ENCODE data around the gene PYGO1. TPM values are rescaled to one million over a fixed set of nuclear protein-coding genes. Genes with fewer than 3 reads are reported as not detected.
"Not testable (repeated sequence)": the region's sequence is repeated elsewhere in the genome, so short reads cannot be mapped to it uniquely, and the experiment has no call there.

Gene PYGO1
- polyA plus RNA-seq, 6 donors from 2014 or later, result not detected

DNA sequence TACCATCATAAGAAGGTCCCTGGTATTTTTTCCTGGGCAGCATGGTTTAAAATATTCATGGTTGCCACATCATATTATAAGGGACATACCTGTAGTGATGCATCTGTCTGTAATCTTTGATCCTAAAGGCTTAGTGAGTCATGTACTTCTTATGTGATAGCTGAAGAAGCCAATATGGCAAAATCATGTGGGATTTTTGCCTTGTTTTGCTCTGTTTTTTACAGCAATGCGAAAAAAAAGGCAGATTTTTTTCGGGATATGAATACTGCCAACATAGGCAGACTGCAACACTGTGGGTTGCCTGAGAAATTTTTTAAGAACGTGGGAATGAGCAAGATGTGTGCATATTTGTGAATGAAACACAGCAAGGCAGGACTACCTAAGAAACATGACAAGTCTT is 11.3 kb upstream of the PYGO1 start:
- Mint-ChIP-seq H3K4me1 (no peaks in the 10 kb centered on the region), H3K9me3 (peaks cover 0 to 7% (median 4%) of the 10 kb centered on the region in 7 donors), H3K4me3 (no peak overlapping the region), H3K27ac (no peak overlapping the region), H3K36me3 (no peaks in the 10 kb centered on the region), H3K27me3 (peaks cover 5 to 27% (median 12%) of the 10 kb centered on the region in 3 donors)
- DNase-seq, result no peak
- ATAC-seq (ENCODE audit: low read depth in 2 of 2), result no peak

DNA sequence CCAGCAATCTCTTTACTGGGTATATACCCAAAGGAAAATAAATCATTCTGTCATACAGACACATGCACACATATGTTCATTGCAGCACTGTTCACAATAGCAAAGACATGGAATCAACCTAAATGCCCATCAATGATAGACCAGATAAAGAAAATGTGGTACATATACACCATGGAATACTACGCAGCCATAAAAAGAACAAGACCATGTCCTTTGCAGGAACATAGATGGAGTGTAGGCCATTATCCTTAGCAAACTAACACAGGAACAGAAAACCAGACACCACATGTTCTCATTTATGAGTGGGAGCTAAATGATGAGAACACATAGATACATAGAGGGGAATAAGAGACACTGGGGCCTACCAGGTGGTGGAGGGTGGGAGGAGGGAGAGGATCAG is 4.9 kb upstream of the PYGO1 start:
- not testable (repeated sequence) for ATAC-seq (ENCODE audit: low read depth in 2 of 2); H3K36me3 Mint-ChIP-seq; H3K4me1 Mint-ChIP-seq; H3K27ac Mint-ChIP-seq; DNase-seq; H3K4me3 Mint-ChIP-seq
- peaks cover 33 to 54% (median 39%) of the 10 kb centered on the region in 3 donors for H3K27me3 Mint-ChIP-seq
- H3K9me3 Mint-ChIP-seq, result peaks cover 6 to 17% (median 8%) of the 10 kb centered on the region in 7 donors

DNA sequence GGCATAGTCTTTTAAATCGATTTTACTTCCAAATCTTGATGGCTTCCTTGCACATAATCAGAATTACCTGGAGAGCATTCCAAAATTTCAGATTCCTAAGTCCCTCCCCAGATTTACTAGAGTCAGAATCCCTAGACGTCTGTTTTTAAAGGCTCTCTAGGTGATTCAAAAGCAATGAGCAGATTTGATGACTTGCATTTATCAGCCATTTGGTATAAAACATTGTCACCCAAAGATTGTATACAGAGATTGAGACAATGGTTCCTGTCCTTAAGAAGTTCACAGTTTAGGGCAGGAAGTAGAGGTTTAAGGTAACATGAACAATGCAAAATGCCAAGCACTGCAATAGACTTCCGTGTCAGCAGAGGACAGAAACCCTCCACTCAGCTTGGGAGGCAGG is 2.6 kb upstream of the PYGO1 start:
- Mint-ChIP-seq H3K4me3 (no peak overlapping the region), H3K27me3 (peaks cover 30 to 42% (median 34%) of the 10 kb centered on the region in 3 donors), H3K27ac (no peak overlapping the region), H3K4me1 (peaks cover 0 to 3% (median 0%) of the 10 kb centered on the region in 3 donors), H3K36me3 (no peaks in the 10 kb centered on the region), H3K9me3 (peaks cover 6 to 17% (median 8%) of the 10 kb centered on the region in 7 donors)
- DNase-seq, result no peak
- no peak for ATAC-seq (ENCODE audit: low read depth in 2 of 2)

DNA sequence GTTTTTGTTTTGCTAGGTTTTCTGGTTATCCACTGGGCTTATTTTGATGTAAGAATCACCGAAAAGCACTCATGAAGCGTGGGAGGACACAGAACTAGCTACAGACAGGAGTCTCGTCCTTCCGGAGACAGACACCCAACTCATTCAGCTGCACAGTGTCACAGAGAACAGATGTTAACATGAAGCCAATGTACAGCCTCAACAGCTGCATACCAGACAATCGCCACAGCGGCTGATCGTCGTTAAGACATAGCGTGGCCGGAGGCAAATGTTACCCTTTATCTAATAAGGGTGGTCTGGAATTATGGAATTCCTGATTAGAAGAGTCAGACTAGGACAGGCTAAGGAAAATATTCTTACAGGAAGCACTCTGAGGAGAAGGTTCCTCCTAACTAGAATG is 1.1 kb upstream of the PYGO1 start:
- no peaks in the 10 kb centered on the region for H3K36me3 Mint-ChIP-seq
- peaks cover 2 to 13% (median 8%) of the 10 kb centered on the region in 7 donors for H3K9me3 Mint-ChIP-seq
- ATAC-seq (ENCODE audit: low read depth in 2 of 2), result no peak
- peaks cover 35 to 47% (median 37%) of the 10 kb centered on the region in 3 donors for H3K27me3 Mint-ChIP-seq
- DNase-seq, result no peak
- peaks cover 0 to 3% (median 0%) of the 10 kb centered on the region in 3 donors for H3K4me1 Mint-ChIP-seq
- peak overlapping the region; percentile 53 to 78 (median 69) for H3K4me3 Mint-ChIP-seq
- no peak overlapping the region for H3K27ac Mint-ChIP-seq

DNA sequence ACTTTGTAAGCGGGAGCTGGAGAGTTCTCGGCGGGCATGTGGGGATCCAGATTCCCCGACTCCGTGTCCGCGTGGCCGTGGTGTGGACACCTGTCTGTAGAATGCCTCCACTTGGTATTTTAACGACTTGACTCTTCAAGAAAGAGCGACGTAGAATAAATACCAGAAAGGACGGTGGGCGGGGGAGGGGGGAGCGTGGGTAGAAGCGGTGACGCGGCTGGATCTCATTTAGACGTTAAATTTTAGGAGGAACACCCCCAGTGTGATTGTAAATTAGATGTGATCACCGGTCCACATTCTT is 620 bp upstream of the PYGO1 start:
- Mint-ChIP-seq H3K27me3 (peaks cover 37 to 52% (median 40%) of the 10 kb centered on the region in 3 donors), H3K4me1 (peaks cover 0 to 3% (median 0%) of the 10 kb centered on the region in 3 donors), H3K36me3 (no peaks in the 10 kb centered on the region), H3K9me3 (peaks cover 2 to 12% (median 8%) of the 10 kb centered on the region in 7 donors), H3K4me3 (peak overlapping the region in 6 of 8 donors; percentile 61 to 78 (median 74)), H3K27ac (no peak overlapping the region)
- ATAC-seq (ENCODE audit: low read depth in 2 of 2) (no peak), DNase-seq (no peak)

DNA sequence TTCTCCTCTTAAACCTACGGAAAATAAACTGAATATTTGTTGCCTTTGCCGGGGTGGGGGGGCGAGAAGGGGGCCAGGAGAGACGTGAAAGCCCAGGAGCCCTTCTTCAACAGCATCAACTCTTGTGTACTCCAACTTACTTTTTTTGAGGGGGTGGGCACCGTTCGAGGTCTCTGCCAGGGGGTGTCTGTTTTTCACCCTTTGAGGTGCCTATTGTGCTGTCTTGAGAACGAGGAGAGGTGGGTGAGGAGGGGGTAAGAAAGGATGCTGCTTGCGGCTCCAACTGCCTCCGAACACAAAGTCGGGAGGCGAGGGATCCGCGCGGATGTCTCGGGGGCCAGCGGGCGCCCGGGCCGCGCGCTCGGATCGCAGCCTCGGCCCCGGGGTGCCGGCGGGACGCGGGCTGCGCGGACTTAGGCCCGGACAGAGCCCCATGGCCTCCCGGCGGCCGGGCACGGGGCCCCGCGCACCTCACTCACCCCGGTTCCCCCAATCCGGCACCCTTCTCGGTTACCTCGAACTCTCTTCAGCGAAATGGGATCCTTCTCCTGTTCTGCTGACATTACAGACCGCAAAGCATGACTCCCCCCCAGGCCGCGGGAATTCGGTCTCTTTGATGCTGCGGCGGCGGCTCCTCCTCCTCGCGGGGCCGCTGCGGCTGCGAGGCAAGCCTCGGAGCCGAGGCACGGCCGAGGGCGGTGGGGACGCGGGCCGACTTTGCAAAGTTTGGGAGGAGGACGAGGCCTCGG is 650 bp downstream of the PYGO1 start:
- ATAC-seq (ENCODE audit: low read depth in 2 of 2), result peak; percentile 37 to 42
- Mint-ChIP-seq H3K9me3 (peaks cover 0 to 8% (median 2%) of the 10 kb centered on the region in 7 donors), H3K4me1 (peaks cover 0 to 3% (median 0%) of the 10 kb centered on the region in 3 donors), H3K4me3 (peak overlapping the region in 5 of 8 donors; percentile 44 to 79 (median 71)), H3K27me3 (peaks cover 40 to 52% (median 42%) of the 10 kb centered on the region in 3 donors), H3K27ac (no peak overlapping the region), H3K36me3 (no peaks in the 10 kb centered on the region)
- DNase-seq, result peak; percentile 11

DNA sequence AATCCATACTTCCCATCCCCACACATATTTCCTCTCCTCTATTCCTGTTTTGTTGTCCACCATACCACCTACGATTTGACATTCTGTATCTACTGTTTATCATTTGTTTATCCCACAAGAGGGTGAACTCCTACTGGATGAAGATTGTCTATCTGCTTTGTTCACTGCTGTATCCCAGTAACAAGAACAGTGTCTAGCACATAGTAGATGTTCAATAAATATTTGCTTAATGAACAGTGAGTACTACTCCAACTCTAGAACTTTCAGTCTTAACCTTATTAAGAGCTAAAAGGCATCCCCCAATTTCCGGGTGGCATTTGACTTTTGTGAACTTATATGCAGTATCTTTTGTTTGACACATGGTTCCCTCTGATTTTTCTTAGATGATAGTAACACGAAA is 1.3 kb downstream of the PYGO1 start:
- no peak overlapping the region for H3K27ac Mint-ChIP-seq
- no peak for ATAC-seq (ENCODE audit: low read depth in 2 of 2)
- H3K4me1 Mint-ChIP-seq, result peaks cover 0 to 3% (median 0%) of the 10 kb centered on the region in 3 donors
- H3K36me3 Mint-ChIP-seq, result no peaks in the 10 kb centered on the region
- H3K9me3 Mint-ChIP-seq, result peaks cover 0 to 8% (median 2%) of the 10 kb centered on the region in 7 donors
- no peak overlapping the region for H3K4me3 Mint-ChIP-seq
- DNase-seq, result no peak
- peaks cover 43 to 55% (median 44%) of the 10 kb centered on the region in 3 donors for H3K27me3 Mint-ChIP-seq

DNA sequence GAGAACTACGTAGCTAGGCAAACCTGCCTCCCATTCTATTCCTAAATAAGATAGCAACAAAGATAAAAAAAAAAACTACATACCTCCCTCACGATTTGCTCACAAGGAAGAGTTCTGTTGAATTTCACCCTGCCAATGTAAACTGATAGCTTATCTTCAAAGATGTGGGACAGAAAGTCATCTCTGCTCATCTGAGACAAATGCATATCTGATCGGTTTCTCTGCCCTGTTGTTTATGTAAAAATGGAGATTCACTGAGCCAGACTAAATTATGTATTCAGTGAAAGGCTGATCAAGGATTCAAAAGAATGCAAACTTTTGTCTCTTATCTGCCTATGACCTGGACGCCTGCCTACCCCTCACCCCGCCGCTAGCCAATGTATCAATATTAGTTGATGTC is 11.2 kb downstream of the PYGO1 start:
- H3K27ac Mint-ChIP-seq, result no peak overlapping the region
- peaks cover 21 to 32% (median 23%) of the 10 kb centered on the region in 3 donors for H3K27me3 Mint-ChIP-seq
- ATAC-seq (ENCODE audit: low read depth in 2 of 2), result no peak
- no peak overlapping the region for H3K4me3 Mint-ChIP-seq
- DNase-seq, result no peak
- no peaks in the 10 kb centered on the region for H3K4me1 Mint-ChIP-seq
- H3K36me3 Mint-ChIP-seq, result no peaks in the 10 kb centered on the region
- peaks cover 0 to 7% (median 0%) of the 10 kb centered on the region in 7 donors for H3K9me3 Mint-ChIP-seq

DNA sequence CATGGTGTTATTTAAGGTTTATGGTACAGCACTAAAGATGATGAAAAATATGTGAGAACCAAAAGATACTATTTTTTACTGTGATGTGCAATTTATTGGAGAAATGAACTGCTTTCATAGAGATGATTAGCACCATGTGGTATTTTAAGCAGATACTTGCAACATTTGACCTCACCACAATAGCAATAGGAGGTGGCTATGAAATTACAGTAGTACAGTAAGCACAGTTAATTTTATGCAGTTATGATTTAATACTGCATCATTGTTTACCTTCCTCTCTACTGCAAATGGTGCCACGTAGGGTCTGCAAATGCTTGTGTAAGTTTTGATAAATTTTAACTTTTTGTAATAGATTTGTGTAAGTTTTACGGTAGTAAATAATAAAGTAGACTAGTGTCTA is 14.0 kb downstream of the PYGO1 start:
- Mint-ChIP-seq H3K4me1 (no peaks in the 10 kb centered on the region), H3K9me3 (peaks cover 0 to 18% (median 3%) of the 10 kb centered on the region in 7 donors)

DNA sequence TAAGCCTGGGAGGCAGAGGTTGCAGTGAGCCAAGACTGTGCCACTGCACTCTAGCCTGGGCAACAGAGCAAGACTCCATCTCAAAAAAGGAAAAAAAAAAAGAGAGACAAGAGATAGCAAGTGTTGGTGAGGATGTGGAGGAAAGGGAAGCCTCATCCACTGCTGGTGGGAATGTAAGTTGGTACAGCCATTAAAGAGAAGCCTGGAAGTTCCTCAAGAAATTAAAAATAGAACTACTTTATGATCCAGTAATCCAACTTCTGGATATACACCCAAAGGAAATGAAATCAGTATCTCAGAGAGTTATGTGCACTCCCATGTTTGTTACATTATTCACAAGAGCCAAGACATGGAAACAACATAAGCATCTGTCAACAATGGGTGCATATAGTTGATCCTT is 14.9 kb downstream of the PYGO1 start:
- H3K27me3 Mint-ChIP-seq, result peaks cover 10 to 28% (median 28%) of the 10 kb centered on the region in 3 donors
- H3K36me3 Mint-ChIP-seq, result peaks cover 0 to 7% of the 10 kb centered on the region in 2 donors
- no peaks in the 10 kb centered on the region for H3K4me1 Mint-ChIP-seq
- H3K9me3 Mint-ChIP-seq, result peaks cover 0 to 18% (median 3%) of the 10 kb centered on the region in 7 donors
- no peak overlapping the region for H3K27ac Mint-ChIP-seq
- ATAC-seq (ENCODE audit: low read depth in 2 of 2) (no peak), DNase-seq (no peak)
- H3K4me3 Mint-ChIP-seq, result no peak overlapping the region

More for the DNA sequence above, 14.0 kb downstream of the PYGO1 start:
- no peak overlapping the region for H3K27ac Mint-ChIP-seq
- no peak for ATAC-seq (ENCODE audit: low read depth in 2 of 2)
- DNase-seq, result no peak
- peaks cover 0 to 7% of the 10 kb centered on the region in 2 donors for H3K36me3 Mint-ChIP-seq
- no peak overlapping the region for H3K4me3 Mint-ChIP-seq
- peaks cover 10 to 28% (median 28%) of the 10 kb centered on the region in 3 donors for H3K27me3 Mint-ChIP-seq

DNA sequence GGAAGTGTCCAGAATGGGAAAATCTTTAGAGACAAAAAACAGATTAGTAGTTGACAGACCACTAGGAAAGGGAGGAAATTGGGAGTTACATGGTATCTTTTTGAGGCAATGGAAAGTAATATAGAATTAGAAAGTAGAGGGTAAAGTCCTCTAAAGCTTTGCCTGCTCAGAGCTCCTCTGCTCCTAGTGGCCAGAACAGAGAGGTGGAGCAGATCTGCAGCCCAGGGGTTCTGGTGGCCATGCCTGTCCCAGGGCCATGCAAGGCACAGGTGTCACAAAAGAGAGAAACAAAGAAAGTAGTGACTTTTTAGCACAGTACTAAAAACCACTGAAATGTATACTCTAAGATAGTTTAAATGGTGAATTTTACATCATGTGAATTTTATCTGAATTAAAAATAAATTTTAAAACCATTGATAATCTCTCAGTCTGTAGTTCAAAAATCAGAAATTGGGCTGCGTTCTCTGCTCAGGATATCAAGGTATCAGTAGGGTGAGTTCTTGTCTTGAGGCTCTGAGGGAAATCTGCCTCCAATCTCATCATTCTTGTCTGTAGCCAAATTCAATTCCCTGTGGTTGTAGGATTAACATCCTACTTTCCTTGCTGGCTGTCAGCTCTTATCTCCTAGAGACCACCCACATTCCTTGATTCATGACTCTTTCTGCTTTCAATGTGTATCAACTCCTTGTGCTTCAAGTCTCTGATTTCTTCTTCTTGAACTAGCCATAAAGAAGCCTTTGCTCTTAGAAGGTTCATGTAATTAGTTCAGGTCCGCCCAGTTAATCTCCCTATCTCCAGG is 23.6 kb downstream of the PYGO1 start:
- H3K4me1 Mint-ChIP-seq, result no peaks in the 10 kb centered on the region
- DNase-seq, result no peak
- peaks cover 6 to 37% (median 22%) of the 10 kb centered on the region in 7 donors for H3K9me3 Mint-ChIP-seq
- ATAC-seq (ENCODE audit: low read depth in 2 of 2), result no peak
- H3K4me3 Mint-ChIP-seq, result no peak overlapping the region
- H3K27me3 Mint-ChIP-seq, result peaks cover 0 to 4% (median 0%) of the 10 kb centered on the region in 3 donors
- peak overlapping the region in 1 of 6 donors; percentile 45 for H3K27ac Mint-ChIP-seq
- no peaks in the 10 kb centered on the region for H3K36me3 Mint-ChIP-seq

DNA sequence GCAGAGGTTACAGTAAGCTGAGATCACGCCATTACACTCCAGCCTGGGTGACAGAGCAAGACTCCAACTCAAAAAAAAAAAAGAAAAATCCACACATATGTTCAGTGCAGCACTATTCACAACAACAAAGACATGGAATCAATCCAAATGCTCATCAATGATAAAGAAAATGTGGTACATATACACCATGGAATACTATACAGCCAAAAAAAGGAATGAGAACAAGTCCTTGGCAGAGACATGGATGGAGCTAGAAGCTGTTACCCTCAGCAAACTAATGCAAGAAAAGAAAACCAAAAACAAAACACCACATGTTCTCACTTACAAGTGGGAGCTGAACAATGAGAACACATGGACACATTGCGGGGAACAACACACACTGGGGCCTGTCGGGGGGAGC is 25.5 kb downstream of the PYGO1 start:
- H3K36me3 Mint-ChIP-seq, result no peaks in the 10 kb centered on the region
- H3K27ac Mint-ChIP-seq, result no peak overlapping the region
- no peak overlapping the region for H3K4me3 Mint-ChIP-seq
- H3K9me3 Mint-ChIP-seq, result peaks cover 3 to 39% (median 23%) of the 10 kb centered on the region in 7 donors
- H3K27me3 Mint-ChIP-seq, result peaks cover 0 to 3% (median 3%) of the 10 kb centered on the region in 3 donors
- no peak for DNase-seq
- H3K4me1 Mint-ChIP-seq, result no peaks in the 10 kb centered on the region
- no peak for ATAC-seq (ENCODE audit: low read depth in 2 of 2)

DNA sequence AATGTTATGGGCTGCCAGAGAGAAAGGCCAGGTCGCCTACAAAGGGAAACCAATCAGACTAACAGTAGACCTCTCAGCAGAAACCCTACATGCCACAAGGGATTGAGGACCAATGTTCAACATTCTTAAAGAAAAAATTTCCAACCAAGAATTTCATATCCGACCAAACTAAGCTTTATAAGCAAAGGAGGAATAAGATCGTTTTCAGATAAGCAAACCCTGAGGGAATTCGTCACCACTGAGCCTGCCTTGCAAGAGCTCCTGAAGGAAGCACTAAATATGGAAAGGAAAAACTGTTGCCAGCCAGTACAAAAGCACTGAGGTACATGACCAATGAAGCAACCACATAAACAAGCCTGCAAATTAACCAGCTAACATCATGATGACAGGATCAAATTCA is 33.1 kb downstream of the PYGO1 start:
- ATAC-seq (ENCODE audit: low read depth in 2 of 2), result no peak
- no peak for DNase-seq
- Mint-ChIP-seq H3K4me1 (no peaks in the 10 kb centered on the region), H3K36me3 (peaks cover 0 to 21% of the 10 kb centered on the region in 2 donors), H3K4me3 (no peak overlapping the region), H3K27me3 (peaks cover 7 to 29% (median 12%) of the 10 kb centered on the region in 3 donors), H3K9me3 (peaks cover 15 to 37% (median 28%) of the 10 kb centered on the region in 7 donors), H3K27ac (no peak overlapping the region)

Measured in naive B cell (primary cell).